K562 (cell line): ENCODE results near the gene DOCK1. TPM values are rescaled to one million over a fixed set of nuclear protein-coding genes. Genes with fewer than 3 reads are reported as not detected.

Experiments
- ATAC-seq: fragments of 200-7000 bp; cut with Tn5 transposase; 3 replicates; pipeline ENCODE4 v1.9.1; 2020; ENCODE audit warnings: moderate library complexity
- BruUV-seq: library from RNA; stranded (reverse); fragments of 400-500 nt; replicated peaks from 2 replicates; lab custom pipeline; 2021; lab: Mats Ljungman, UMichigan
- CTCF ChIA-PET: fragments of 300-600 bp; formaldehyde crosslinking; extraction: SDS; loops from one replicate; lab custom pipeline; 2021; ENCODE audit warnings: low intra/inter-chr PET ratio; lab: Yijun Ruan, JAX
- POLR2A ChIA-PET: fragments of 300-600, 350-650 bp; sonication (Branson Sonifier 250); formaldehyde crosslinking; extraction: SDS; loops from one replicate; lab custom pipeline; 2021; ENCODE audit warnings: antibody characterized with exemption, inconsistent platforms; lab: Yijun Ruan, JAX
- DNase-seq, 4 experiments: peaks; one replicate each; pipeline versions ENCODE4 v3.0.0 to v3.0.0-alpha.2; 2011 to 2018; ENCODE audit warnings: low spot score in 3 of 4, mixed read lengths in 3 of 4; ENCODE audit errors: extremely low read depth in 1 of 4
- FAIRE-seq: peaks from 2 replicates; lab custom pipeline; 2011; peaks lifted over from hg19 to GRCh38; lab: Jason Lieb, UNC
- H2AFZ ChIP-seq: 2 replicates; pipeline ENCODE4 v1.6.0; 2011; ENCODE audit warnings: low read depth, low read length, control low read depth, inconsistent platforms
- H3K27ac ChIP-seq: fragments of 200-600 bp; 3 replicates; pipeline ENCODE4 v1.8.0; 2011; ENCODE audit warnings: low read depth, mild to moderate bottlenecking, control low read depth, inconsistent platforms, low read length, moderate library complexity, mixed read lengths; ENCODE audit errors: extremely low read depth
- H3K27me3 ChIP-seq, 2 experiments: fragments of 300-600 bp in 1 of 2; 2 replicates in 1 of 2; 3 replicates in 1 of 2; pipeline versions ENCODE4 v1.6.0 to v1.8.0; 2011; ENCODE audit warnings: inconsistent platforms in 2 of 2, low read length in 2 of 2, mild to moderate bottlenecking in 1 of 2, mixed read lengths in 1 of 2, moderate library complexity in 1 of 2; ENCODE audit not compliant: control insufficient read depth in 2 of 2, insufficient read depth in 2 of 2
- H3K36me3 ChIP-seq: fragments of 300-600 bp; 3 replicates; pipeline ENCODE4 v1.8.0; 2011; ENCODE audit warnings: mild to moderate bottlenecking, low read length, inconsistent platforms; ENCODE audit not compliant: control insufficient read depth, insufficient read depth
- H3K4me1 ChIP-seq, 2 experiments: fragments of 200-600 bp in 1 of 2; replicated peaks in 1 of 2; 2 replicates in 1 of 2; 3 replicates in 1 of 2; pipeline versions ENCODE4 v1.5.1 to v1.8.0; 2011; ENCODE audit warnings: inconsistent platforms in 2 of 2, low read length in 2 of 2, mild to moderate bottlenecking in 1 of 2, mixed read lengths in 1 of 2, moderate library complexity in 1 of 2; ENCODE audit not compliant: control insufficient read depth in 2 of 2, insufficient read depth in 2 of 2
- H3K4me2 ChIP-seq: 2 replicates; pipeline ENCODE4 v1.6.1; 2011; ENCODE audit warnings: low read length, control low read depth, inconsistent platforms, mixed read lengths; ENCODE audit not compliant: insufficient read depth
- H3K4me3 ChIP-seq: fragments of 200-600 bp; sonication (generic), shearing (Covaris generic); 2 replicates; pipeline ENCODE4 v1.5.1; 2016; ENCODE audit warnings: control low read depth, inconsistent platforms
- H3K79me2 ChIP-seq: fragments of 200-600 bp; 3 replicates; pipeline ENCODE4 v1.8.0; 2011; ENCODE audit warnings: low read length, inconsistent platforms; ENCODE audit not compliant: control insufficient read depth, insufficient read depth
- H3K9ac ChIP-seq, 2 experiments: 2 replicates each; pipeline versions ENCODE4 v1.6.0 to v1.6.1; 2011; ENCODE audit warnings: low read depth in 2 of 2, low read length in 2 of 2, control low read depth in 1 of 2, inconsistent platforms in 1 of 2, mild to moderate bottlenecking in 1 of 2, mixed read lengths in 1 of 2; ENCODE audit not compliant: insufficient read depth in 1 of 2
- H3K9me1 ChIP-seq: one replicate; pipeline ENCODE4 v1.6.0; 2011; ENCODE audit warnings: inconsistent platforms, mild to moderate bottlenecking, low read length, moderate library complexity; ENCODE audit not compliant: control insufficient read depth, insufficient read depth
- H3K9me3 ChIP-seq: replicated peaks from 2 replicates; pipeline ENCODE4 v1.5.1; 2011; ENCODE audit warnings: low read depth, low read length, inconsistent platforms; ENCODE audit not compliant: control insufficient read depth, insufficient read depth
- H4K20me1 ChIP-seq: replicated peaks from 2 replicates; pipeline ENCODE4 v1.6.1; 2011; ENCODE audit warnings: low read length, inconsistent platforms, mixed read lengths; ENCODE audit not compliant: control insufficient read depth, insufficient read depth
- FOSL1 ChIP-seq: fragments of 200-800 bp; sonication (Bioruptor generic); conservative IDR thresholded peaks from 2 replicates; pipeline ENCODE4 v1.6.1; 2016; ENCODE audit warnings: missing genetic modification characterization, missing compliant biosample characterization
- GTF2A2 ChIP-seq: IDR thresholded peaks from 2 replicates; pipeline ENCODE4 v1.6.1; 2016; ENCODE audit warnings: mild to moderate bottlenecking, missing genetic modification characterization, missing compliant biosample characterization
- RBM34 ChIP-seq: fragments of 200-400 bp; formaldehyde crosslinking; IDR thresholded peaks from 2 replicates; pipeline ENCODE4 v1.6.1; 2018; ENCODE audit warnings: low read length, borderline replicate concordance; ENCODE audit not compliant: insufficient read depth
- RUNX1 ChIP-seq: sonication (generic); IDR thresholded peaks from 2 replicates; pipeline ENCODE4 v1.6.1; 2016; ENCODE audit warnings: antibody characterized with exemption, low read depth
- SNRNP70 ChIP-seq: fragments of 200-400 bp; formaldehyde crosslinking; optimal IDR thresholded peaks from 2 replicates; pipeline ENCODE3; 2017; ENCODE audit warnings: low read depth, low read length
- SOX6 ChIP-seq: fragments of 450-650 bp; IDR thresholded peaks from 2 replicates; pipeline ENCODE4 v1.6.1; 2014; ENCODE audit warnings: mild to moderate bottlenecking
- ZFPM2 ChIP-seq: fragments of 250-450 bp; sonication (Bioruptor Pico); IDR thresholded peaks from 2 replicates; pipeline ENCODE4 v1.5.1; 2022; ENCODE audit warnings: mild to moderate bottlenecking
- WGBS: fragments of 100-300 bp; shearing (Covaris generic); methylation state at CpG from one replicate; pipeline ENCODE4 v1.1.6; 2016; ENCODE audit warnings: low coverage, mixed read lengths; ENCODE audit not compliant: insufficient coverage; ENCODE audit errors: missing lambda C conversion rate; 5-methylcytosine and 5-hydroxymethylcytosine counted together
- in situ Hi-C: fragments of 300-500 bp; cut with MboI; formaldehyde crosslinking; loops from 4 replicates; pipeline ENCODE4 v1.15.0; 2018; ENCODE audit warnings: inconsistent platforms, mixed read lengths
- intact Hi-C: fragments of 100-400 bp; cut with micrococcal nuclease; formaldehyde crosslinking; loops from 2 replicates; pipeline ENCODE4 v1.14.2; 2022
- polyA plus RNA-seq, 8 experiments: library from polyadenylated mRNA; depleted of rRNA in 4 of 8; stranded (reverse) in 5 of 8; unstranded in 3 of 8; fragments of >200 nt; fragmentation: Nextera tagmentation in 2 of 8; fragmentation: Illumina TruSeq in 1 of 8; extraction: Ambion mirVana in 2 of 8; extraction: Trizol in 1 of 8; gene quantifications; 2 replicates each; pipeline versions ENCODE4 v1.2.1 to v1.2.3, GENCODE V29; 2011 to 2014; ENCODE audit warnings: inconsistent platforms in 1 of 8, missing spikeins in 1 of 8
- total RNA-seq, 7 experiments: library from RNA; depleted of rRNA in 6 of 7; stranded (reverse); fragments of >200 nt in 6 of 7; fragmentation: Illumina TruSeq in 2 of 7; extraction: Trizol in 2 of 7; gene quantifications; 2 replicates each; pipeline versions ENCODE4 v1.2.1 to v1.2.3, GENCODE V29; 2011 to 2021; ENCODE audit warnings: low replicate concordance in 1 of 7
- TF ChIP-seq, protein P1 (sequence below): IDR thresholded peaks from 2 replicates; pipeline ENCODE4 v1.6.1; 2011; ENCODE audit warnings: borderline replicate concordance, low read depth, mild to moderate bottlenecking, moderate library complexity, low read length; ENCODE audit not compliant: insufficient read depth, poor library complexity, severe bottlenecking

The DOCK1 gene
- total and polyA plus RNA-seq, 9 of the 15 experiments (the other 6 are each of a cell fraction or from before 2014, with no cell fraction given): 0.31 TPM; not detected in 8

DNA sequence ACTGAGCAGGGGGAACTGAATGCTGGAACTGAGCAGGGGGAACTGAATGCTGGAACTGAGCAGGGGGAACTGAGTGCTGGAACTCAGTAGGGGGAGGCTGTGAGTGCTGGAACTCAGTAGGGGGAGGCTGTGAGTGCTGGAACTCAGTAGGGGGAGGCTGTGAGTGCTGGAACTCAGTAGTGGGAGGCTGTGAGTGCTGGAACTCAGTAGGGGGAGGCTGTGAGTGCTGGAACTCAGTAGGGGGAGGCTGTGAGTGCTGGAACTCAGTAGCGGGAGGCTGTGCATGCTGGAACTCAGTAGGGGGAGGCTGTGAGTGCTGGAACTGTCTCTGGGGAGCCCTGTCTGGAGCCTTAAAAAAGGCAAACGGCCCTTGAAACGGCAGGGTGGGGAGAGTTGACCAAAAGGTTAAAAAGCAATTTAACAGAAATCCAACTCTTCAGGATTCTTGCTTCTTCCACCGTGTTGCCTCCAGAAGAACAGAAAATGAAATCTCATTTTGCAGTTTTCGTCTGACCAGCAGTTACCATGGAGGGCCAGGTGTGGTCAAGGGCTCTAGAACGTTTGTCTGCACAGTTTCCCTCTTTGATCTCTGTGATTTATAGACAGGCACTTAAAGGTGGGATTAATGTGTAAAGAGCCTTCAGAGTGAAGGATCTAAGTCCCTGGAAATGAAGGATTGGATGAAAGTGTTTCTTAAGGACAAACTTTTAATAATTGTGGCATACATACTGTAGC is 19.1 kb downstream of the DOCK1 start:
- no peak overlapping the region for H3K4me2 ChIP-seq
- no peaks in the 10 kb centered on the region for H4K20me1 ChIP-seq
- CTCF ChIA-PET: no interaction called here
- no peaks in the 10 kb centered on the region for H3K27me3 ChIP-seq
- in situ Hi-C loops (no loop called here), intact Hi-C loops (no loop called here)
- no peak overlapping the region for H2AFZ ChIP-seq
- no peak for ATAC-seq
- H3K4me3 ChIP-seq: no peak overlapping the region
- 0% methylated on average over 4 of the region's 6 CpGs for WGBS
- H3K4me1 ChIP-seq: no peaks in the 10 kb centered on the region
- DNase-seq: no peak
- H3K9ac ChIP-seq: no peak overlapping the region
- H3K36me3 ChIP-seq: no peaks in the 10 kb centered on the region
- no peaks in the 10 kb centered on the region for H3K9me3 ChIP-seq
- no peaks in the 10 kb centered on the region for H3K9me1 ChIP-seq
- FAIRE-seq: no peak
- no peak for TF ChIP-seq SOX6
- TF ChIP-seq RUNX1: no peak
- TF ChIP-seq ZFPM2: no peak
- no peak for TF ChIP-seq RBM34
- no peak for TF ChIP-seq GTF2A2 (tag)
- no peak for TF ChIP-seq SNRNP70
- TF ChIP-seq FOSL1: no peak
- TF ChIP-seq, protein P1, sequence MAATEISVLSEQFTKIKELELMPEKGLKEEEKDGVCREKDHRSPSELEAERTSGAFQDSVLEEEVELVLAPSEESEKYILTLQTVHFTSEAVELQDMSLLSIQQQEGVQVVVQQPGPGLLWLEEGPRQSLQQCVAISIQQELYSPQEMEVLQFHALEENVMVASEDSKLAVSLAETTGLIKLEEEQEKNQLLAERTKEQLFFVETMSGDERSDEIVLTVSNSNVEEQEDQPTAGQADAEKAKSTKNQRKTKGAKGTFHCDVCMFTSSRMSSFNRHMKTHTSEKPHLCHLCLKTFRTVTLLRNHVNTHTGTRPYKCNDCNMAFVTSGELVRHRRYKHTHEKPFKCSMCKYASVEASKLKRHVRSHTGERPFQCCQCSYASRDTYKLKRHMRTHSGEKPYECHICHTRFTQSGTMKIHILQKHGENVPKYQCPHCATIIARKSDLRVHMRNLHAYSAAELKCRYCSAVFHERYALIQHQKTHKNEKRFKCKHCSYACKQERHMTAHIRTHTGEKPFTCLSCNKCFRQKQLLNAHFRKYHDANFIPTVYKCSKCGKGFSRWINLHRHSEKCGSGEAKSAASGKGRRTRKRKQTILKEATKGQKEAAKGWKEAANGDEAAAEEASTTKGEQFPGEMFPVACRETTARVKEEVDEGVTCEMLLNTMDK: no peak
- no TSS peak for BruUV-seq
- H3K27ac ChIP-seq: no peak overlapping the region
- no peaks in the 10 kb centered on the region for H3K79me2 ChIP-seq
- POLR2A ChIA-PET: no interaction called here
